HepG2 (cell line): ENCODE measurements around the gene BACH1. TPM values are rescaled to one million over a fixed set of nuclear protein-coding genes. Genes with fewer than 3 reads are reported as not detected.
A peak's percentile ranks its signal among the peaks of the same experiment; 100 is the strongest.

Experiments used
- ARNT ChIP-seq: fragments of 450-650 bp; IDR thresholded peaks from 2 replicates; pipeline ENCODE4 v1.6.1; 2017
- CCAR2 ChIP-seq: fragments of 200-400 bp; formaldehyde crosslinking; optimal IDR thresholded peaks from 2 replicates; pipeline ENCODE3; 2018; ENCODE audit warnings: low read depth, mild to moderate bottlenecking, low read length, moderate library complexity
- CSRNP2 ChIP-seq: sonication (generic); formaldehyde crosslinking; conservative IDR thresholded peaks from 2 replicates; pipeline ENCODE4 v1.8.0; 2022; ENCODE audit warnings: low read depth, missing genetic modification reagents
- ELF3 ChIP-seq: IDR thresholded peaks from 2 replicates; pipeline ENCODE4 v1.6.1; 2016; ENCODE audit warnings: missing genetic modification reagents, missing compliant biosample characterization
- FOXP1 ChIP-seq, 2 experiments: fragments of 450-650 bp in 1 of 2; IDR thresholded peaks; 2 replicates each; pipeline ENCODE4 v1.6.1; 2017 to 2018; ENCODE audit warnings: antibody characterized with exemption in 1 of 2
- IRX3 ChIP-seq: sonication (generic); formaldehyde crosslinking; IDR thresholded peaks from 2 replicates; pipeline ENCODE4 v1.8.1; 2023; ENCODE audit warnings: mild to moderate bottlenecking, low read depth, missing genetic modification reagents, borderline replicate concordance
- KDM3A ChIP-seq: IDR thresholded peaks from 2 replicates; pipeline ENCODE4 v1.6.1; 2018; ENCODE audit warnings: low read depth, missing compliant biosample characterization
- KMT2B ChIP-seq: IDR thresholded peaks from 2 replicates; pipeline ENCODE4 v1.6.1; 2016; ENCODE audit warnings: missing genetic modification reagents, missing compliant biosample characterization
- MED13 ChIP-seq: sonication (generic); formaldehyde crosslinking; IDR thresholded peaks from 2 replicates; pipeline ENCODE4 v1.5.0; 2020; ENCODE audit warnings: missing genetic modification reagents
- MEF2D ChIP-seq: sonication (generic); formaldehyde crosslinking; IDR thresholded peaks from 2 replicates; pipeline ENCODE4 v1.5.1; 2020; ENCODE audit warnings: mild to moderate bottlenecking, missing genetic modification reagents
- MLX ChIP-seq: IDR thresholded peaks from 2 replicates; pipeline ENCODE4 v1.6.1; 2016
- MTA1 ChIP-seq: sonication (generic); formaldehyde crosslinking; IDR thresholded peaks from 2 replicates; pipeline ENCODE4 v1.4.0; 2020; ENCODE audit warnings: missing genetic modification reagents, mild to moderate bottlenecking, borderline replicate concordance
- NR2F6 ChIP-seq, 2 experiments: IDR thresholded peaks; 2 replicates each; pipeline ENCODE4 v1.6.1; 2016; ENCODE audit warnings: antibody characterized with exemption in 1 of 2, mild to moderate bottlenecking in 1 of 2
- PITX1 ChIP-seq: sonication (generic); formaldehyde crosslinking; IDR thresholded peaks from 2 replicates; pipeline ENCODE4 v1.5.1; 2020; ENCODE audit warnings: mild to moderate bottlenecking, missing genetic modification reagents
- POGZ ChIP-seq: sonication (generic); formaldehyde crosslinking; IDR thresholded peaks from 2 replicates; pipeline ENCODE4 v1.4.0; 2020; ENCODE audit warnings: mild to moderate bottlenecking, missing genetic modification reagents
- POLR2A ChIP-seq, 2 experiments: IDR thresholded peaks; 2 replicates each; pipeline ENCODE4 v1.6.1; 2011; ENCODE audit warnings: low read depth in 2 of 2, low read length in 2 of 2, mild to moderate bottlenecking in 1 of 2, moderate library complexity in 1 of 2; ENCODE audit not compliant: insufficient read depth in 1 of 2
- SP140L ChIP-seq: sonication (generic); formaldehyde crosslinking; IDR thresholded peaks from 2 replicates; pipeline ENCODE4 v1.4.0; 2020; ENCODE audit warnings: missing genetic modification reagents, borderline replicate concordance
- TERF1 ChIP-seq: sonication (generic); formaldehyde crosslinking; IDR thresholded peaks from 2 replicates; pipeline ENCODE4 v1.8.0; 2022; ENCODE audit warnings: mild to moderate bottlenecking, missing genetic modification reagents, moderate library complexity
- TFDP2 ChIP-seq: sonication (generic); formaldehyde crosslinking; IDR thresholded peaks from 2 replicates; pipeline ENCODE4 v1.4.0; 2020; ENCODE audit warnings: missing genetic modification reagents
- THAP7 ChIP-seq: sonication (generic); formaldehyde crosslinking; IDR thresholded peaks from 2 replicates; pipeline ENCODE4 v1.8.1; 2023; ENCODE audit warnings: mild to moderate bottlenecking, missing genetic modification reagents
- ZNF143 ChIP-seq: sonication (generic); formaldehyde crosslinking; IDR thresholded peaks from 2 replicates; pipeline ENCODE4 v1.4.0; 2020; ENCODE audit warnings: missing genetic modification reagents
- ZNF484 ChIP-seq: sonication (generic); formaldehyde crosslinking; IDR thresholded peaks from 2 replicates; pipeline ENCODE4 v1.5.1; 2020; ENCODE audit warnings: mild to moderate bottlenecking, low read depth, missing genetic modification reagents, borderline replicate concordance
- ZNF510 ChIP-seq: sonication (generic); formaldehyde crosslinking; IDR thresholded peaks from 2 replicates; pipeline ENCODE4 v1.4.0; 2020; ENCODE audit warnings: low read depth, mild to moderate bottlenecking, missing genetic modification reagents
- ZNF629 ChIP-seq: sonication (generic); formaldehyde crosslinking; conservative IDR thresholded peaks from 2 replicates; pipeline ENCODE4 v1.5.0; 2020; ENCODE audit warnings: missing genetic modification reagents
- ZNF737 ChIP-seq: sonication (generic); formaldehyde crosslinking; IDR thresholded peaks from 2 replicates; pipeline ENCODE4 v1.5.0; 2020; ENCODE audit warnings: missing genetic modification reagents, mild to moderate bottlenecking, borderline replicate concordance
- ZNF790 ChIP-seq: sonication (generic); formaldehyde crosslinking; IDR thresholded peaks from 2 replicates; pipeline ENCODE4 v1.8.0; 2022; ENCODE audit warnings: missing genetic modification reagents, mild to moderate bottlenecking, borderline replicate concordance
- polyA plus RNA-seq, 8 experiments: library from polyadenylated mRNA; depleted of rRNA in 3 of 8; stranded (reverse) in 7 of 8; unstranded in 1 of 8; fragments of >200 nt; fragmentation: Illumina TruSeq in 4 of 8; extraction: Trizol in 4 of 8; gene quantifications; 2 replicates each; pipeline versions ENCODE4 v1.2.1 to v1.2.3, GENCODE V29; 2011 to 2016; ENCODE audit warnings: low read depth in 4 of 8, missing spikeins in 1 of 8, mixed read lengths in 1 of 8; ENCODE audit not compliant: insufficient read depth in 1 of 8
- total RNA-seq, 5 experiments: library from RNA; depleted of rRNA; stranded (reverse); fragments of >200 nt; fragmentation: Illumina TruSeq; extraction: Trizol; gene quantifications; 2 replicates each; pipeline ENCODE4 v1.2.3, GENCODE V29; 2016; ENCODE audit warnings: low read depth in 1 of 5

BACH1 gene
- total and polyA plus RNA-seq, 2 of the 13 experiments (the other 11 are each of a cell fraction or from before 2014, with no cell fraction given): 16.5 to 51.7 TPM

- peak; percentile 13; the same call in 1 of the 2 replicates for TF ChIP-seq TFDP2 (CRISPR knock-in tag)
- TF ChIP-seq ZNF629 (CRISPR knock-in tag): no peak
- TF ChIP-seq POLR2A (IDR thresholded peaks at IDR 0.05; ENCODE audit: insufficient read depth in 1 of 2, low read depth in 2 of 2, low read length in 2 of 2): peak; percentile 31 to 42; a peak in 3 of 4 replicates
- TF ChIP-seq ZNF737: no peak
- peak; percentile 64; the same call in 1 of the 2 replicates for TF ChIP-seq KMT2B (CRISPR knock-in tag)
- TF ChIP-seq ZNF484 (CRISPR knock-in tag): no peak
- TF ChIP-seq ZNF790 (CRISPR knock-in tag): peak; percentile 77; the same call in 1 of the 2 replicates
- no peak for TF ChIP-seq CSRNP2
- TF ChIP-seq KDM3A (CRISPR knock-in tag): no peak; the same call in 1 of the 2 replicates
- TF ChIP-seq FOXP1 (IDR thresholded peaks at IDR 0.05): no peak
- TF ChIP-seq FOXP1 (CRISPR knock-in tag; IDR thresholded peaks at IDR 0.05): no peak
- no peak for TF ChIP-seq MLX (CRISPR knock-in tag)
- no peak for TF ChIP-seq PITX1 (CRISPR knock-in tag)
- TF ChIP-seq IRX3 (CRISPR knock-in tag): peak; percentile 36; the same call in 1 of the 2 replicates
- TF ChIP-seq NR2F6 (IDR thresholded peaks at IDR 0.05): no peak
- TF ChIP-seq NR2F6 (CRISPR knock-in tag; IDR thresholded peaks at IDR 0.05): no peak
- no peak for TF ChIP-seq SP140L (CRISPR knock-in tag)
- peak; percentile 13 for TF ChIP-seq POGZ
- TF ChIP-seq ARNT: no peak
- TF ChIP-seq ELF3 (CRISPR knock-in tag): peak; percentile 6; the same call in 1 of the 2 replicates
- no peak for TF ChIP-seq CCAR2
- TF ChIP-seq MTA1 (CRISPR knock-in tag): peak; percentile 45; the same call in 1 of the 2 replicates
- no peak for TF ChIP-seq THAP7 (CRISPR knock-in tag)
- no peak for TF ChIP-seq TERF1 (CRISPR knock-in tag)
- TF ChIP-seq ZNF143 (CRISPR knock-in tag): no peak
- TF ChIP-seq ZNF510 (CRISPR knock-in tag): no peak
- TF ChIP-seq MEF2D (CRISPR knock-in tag): no peak
- no peak for TF ChIP-seq MED13
Measured at GRCh38 chr21:29299046-29299915, 559 bp downstream of the BACH1 start (continued).
